Ishikawa (cell line): ENCODE data around the gene SURF6.

ENCODE experiments used
- CEBPB ChIP-seq: IDR thresholded peaks from 2 replicates; pipeline ENCODE4 v1.6.1; 2012
- CREB1 ChIP-seq: IDR thresholded peaks from 2 replicates; pipeline ENCODE4 v1.6.1; 2012; ENCODE audit warnings: low read depth
- EGR1 ChIP-seq: IDR thresholded peaks from 2 replicates; pipeline ENCODE4 v1.6.1; 2012
- EP300 ChIP-seq: IDR thresholded peaks from 2 replicates; pipeline ENCODE4 v1.6.1; 2012; ENCODE audit warnings: borderline replicate concordance
- FOXM1 ChIP-seq: IDR thresholded peaks from 2 replicates; pipeline ENCODE4 v1.6.1; 2012; ENCODE audit warnings: low read depth, borderline replicate concordance
- NFIC ChIP-seq: IDR thresholded peaks from 2 replicates; pipeline ENCODE4 v1.6.1; 2012
- RAD21 ChIP-seq: IDR thresholded peaks from 2 replicates; pipeline ENCODE4 v1.6.1; 2012; ENCODE audit warnings: low read depth
- TAF1 ChIP-seq: IDR thresholded peaks from 2 replicates; pipeline ENCODE4 v1.6.1; 2012; ENCODE audit warnings: low read depth, mild to moderate bottlenecking
- TCF12 ChIP-seq: IDR thresholded peaks from 2 replicates; pipeline ENCODE4 v1.6.1; 2012; ENCODE audit warnings: low read depth
- TEAD4 ChIP-seq: IDR thresholded peaks from 2 replicates; pipeline ENCODE4 v1.6.1; 2012
- USF1 ChIP-seq: IDR thresholded peaks from 2 replicates; pipeline ENCODE4 v1.6.1; 2012
- YY1 ChIP-seq: IDR thresholded peaks from 2 replicates; pipeline ENCODE4 v1.6.1; 2012; ENCODE audit warnings: low read depth
- ZBTB7A ChIP-seq: IDR thresholded peaks from 2 replicates; pipeline ENCODE4 v1.6.1; 2012; ENCODE audit warnings: low read depth
- TF ChIP-seq, protein P1 (sequence below): IDR thresholded peaks from 2 replicates; pipeline ENCODE4 v1.6.1; 2012; ENCODE audit warnings: low read depth, mild to moderate bottlenecking
- TF ChIP-seq, protein P2 (sequence below): IDR thresholded peaks from 2 replicates; pipeline ENCODE4 v1.6.1; 2012

Gene SURF6

DNA sequence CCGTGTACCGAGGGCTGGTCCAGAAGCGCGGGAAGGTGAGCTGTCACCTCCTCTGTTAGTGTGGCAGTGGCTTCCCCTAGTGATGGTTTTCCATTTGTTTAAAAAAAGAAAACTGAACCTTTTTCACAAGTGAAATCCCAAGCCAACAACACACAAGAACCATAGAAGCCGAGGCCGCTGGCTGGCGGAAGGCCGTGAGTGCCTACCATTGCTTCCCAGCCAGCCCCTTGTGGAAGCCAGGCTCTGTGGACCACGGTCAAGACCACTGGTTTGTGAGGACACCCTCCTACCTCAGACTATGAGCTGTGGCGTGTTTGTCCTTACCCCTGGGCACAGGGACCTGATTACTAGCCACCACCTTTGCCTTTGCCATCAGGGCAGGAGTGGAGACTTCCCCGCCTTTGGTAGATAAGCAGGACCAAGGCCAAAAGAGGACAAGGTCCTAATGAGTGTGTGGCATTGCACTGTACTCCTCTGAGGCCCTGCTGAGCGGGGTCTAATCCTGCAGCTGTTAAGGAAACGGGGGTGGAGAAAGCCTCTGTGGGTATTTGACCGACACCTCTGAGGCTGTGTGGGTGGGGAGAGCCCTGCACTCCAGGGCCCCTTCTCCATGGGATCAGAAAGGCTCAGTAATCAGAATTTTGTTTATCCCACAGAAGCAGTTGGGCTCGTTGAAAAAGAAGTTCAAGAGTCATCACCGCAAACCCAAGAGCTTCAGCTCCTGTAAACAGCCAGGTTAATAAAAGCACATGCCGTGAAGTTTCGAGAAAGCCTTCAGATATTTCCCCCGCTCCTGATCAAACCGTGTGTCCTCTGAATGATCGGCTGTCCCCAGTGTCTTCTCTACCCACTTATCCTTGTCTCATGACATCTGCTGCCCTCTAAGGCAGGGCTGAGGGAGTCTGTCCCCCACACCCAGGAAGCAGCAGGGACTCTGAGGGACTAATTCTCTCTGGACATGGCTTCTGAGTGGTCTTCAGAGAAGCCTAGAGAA lies 24.7 kb upstream of the SURF6 start:
- no peak for TF ChIP-seq FOXM1
- no peak for TF ChIP-seq TEAD4
- no peak for TF ChIP-seq ZBTB7A
- no peak for TF ChIP-seq EP300
- no peak for TF ChIP-seq USF1
- no peak for TF ChIP-seq CEBPB
- TF ChIP-seq RAD21, result no peak
- TF ChIP-seq, protein P1, sequence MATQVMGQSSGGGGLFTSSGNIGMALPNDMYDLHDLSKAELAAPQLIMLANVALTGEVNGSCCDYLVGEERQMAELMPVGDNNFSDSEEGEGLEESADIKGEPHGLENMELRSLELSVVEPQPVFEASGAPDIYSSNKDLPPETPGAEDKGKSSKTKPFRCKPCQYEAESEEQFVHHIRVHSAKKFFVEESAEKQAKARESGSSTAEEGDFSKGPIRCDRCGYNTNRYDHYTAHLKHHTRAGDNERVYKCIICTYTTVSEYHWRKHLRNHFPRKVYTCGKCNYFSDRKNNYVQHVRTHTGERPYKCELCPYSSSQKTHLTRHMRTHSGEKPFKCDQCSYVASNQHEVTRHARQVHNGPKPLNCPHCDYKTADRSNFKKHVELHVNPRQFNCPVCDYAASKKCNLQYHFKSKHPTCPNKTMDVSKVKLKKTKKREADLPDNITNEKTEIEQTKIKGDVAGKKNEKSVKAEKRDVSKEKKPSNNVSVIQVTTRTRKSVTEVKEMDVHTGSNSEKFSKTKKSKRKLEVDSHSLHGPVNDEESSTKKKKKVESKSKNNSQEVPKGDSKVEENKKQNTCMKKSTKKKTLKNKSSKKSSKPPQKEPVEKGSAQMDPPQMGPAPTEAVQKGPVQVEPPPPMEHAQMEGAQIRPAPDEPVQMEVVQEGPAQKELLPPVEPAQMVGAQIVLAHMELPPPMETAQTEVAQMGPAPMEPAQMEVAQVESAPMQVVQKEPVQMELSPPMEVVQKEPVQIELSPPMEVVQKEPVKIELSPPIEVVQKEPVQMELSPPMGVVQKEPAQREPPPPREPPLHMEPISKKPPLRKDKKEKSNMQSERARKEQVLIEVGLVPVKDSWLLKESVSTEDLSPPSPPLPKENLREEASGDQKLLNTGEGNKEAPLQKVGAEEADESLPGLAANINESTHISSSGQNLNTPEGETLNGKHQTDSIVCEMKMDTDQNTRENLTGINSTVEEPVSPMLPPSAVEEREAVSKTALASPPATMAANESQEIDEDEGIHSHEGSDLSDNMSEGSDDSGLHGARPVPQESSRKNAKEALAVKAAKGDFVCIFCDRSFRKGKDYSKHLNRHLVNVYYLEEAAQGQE, result no peak
- TF ChIP-seq YY1, result no peak
- TF ChIP-seq, protein P2, sequence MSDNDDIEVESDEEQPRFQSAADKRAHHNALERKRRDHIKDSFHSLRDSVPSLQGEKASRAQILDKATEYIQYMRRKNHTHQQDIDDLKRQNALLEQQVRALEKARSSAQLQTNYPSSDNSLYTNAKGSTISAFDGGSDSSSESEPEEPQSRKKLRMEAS, result no peak
- no peak for TF ChIP-seq CREB1

- TF ChIP-seq RAD21 (peak; percentile 37), CREB1 (no peak), ZBTB7A (no peak), CEBPB (no peak), YY1 (no peak)
- TF ChIP-seq, protein P2, result no peak
Measured at GRCh38 chr9:133359399-133360175, 23.6 kb upstream of the SURF6 start.

GRCh38 chr9:133357656-133358055 lies 21.7 kb upstream of the SURF6 start:
- TF ChIP-seq ZBTB7A (no peak), TEAD4 (no peak), YY1 (no peak), RAD21 (no peak), TCF12 (no peak), NFIC (no peak), EP300 (no peak), CREB1 (no peak), TAF1 (no peak), EGR1 (no peak), FOXM1 (no peak)
- TF ChIP-seq, protein P1, result no peak
- TF ChIP-seq, protein P2, result no peak

DNA sequence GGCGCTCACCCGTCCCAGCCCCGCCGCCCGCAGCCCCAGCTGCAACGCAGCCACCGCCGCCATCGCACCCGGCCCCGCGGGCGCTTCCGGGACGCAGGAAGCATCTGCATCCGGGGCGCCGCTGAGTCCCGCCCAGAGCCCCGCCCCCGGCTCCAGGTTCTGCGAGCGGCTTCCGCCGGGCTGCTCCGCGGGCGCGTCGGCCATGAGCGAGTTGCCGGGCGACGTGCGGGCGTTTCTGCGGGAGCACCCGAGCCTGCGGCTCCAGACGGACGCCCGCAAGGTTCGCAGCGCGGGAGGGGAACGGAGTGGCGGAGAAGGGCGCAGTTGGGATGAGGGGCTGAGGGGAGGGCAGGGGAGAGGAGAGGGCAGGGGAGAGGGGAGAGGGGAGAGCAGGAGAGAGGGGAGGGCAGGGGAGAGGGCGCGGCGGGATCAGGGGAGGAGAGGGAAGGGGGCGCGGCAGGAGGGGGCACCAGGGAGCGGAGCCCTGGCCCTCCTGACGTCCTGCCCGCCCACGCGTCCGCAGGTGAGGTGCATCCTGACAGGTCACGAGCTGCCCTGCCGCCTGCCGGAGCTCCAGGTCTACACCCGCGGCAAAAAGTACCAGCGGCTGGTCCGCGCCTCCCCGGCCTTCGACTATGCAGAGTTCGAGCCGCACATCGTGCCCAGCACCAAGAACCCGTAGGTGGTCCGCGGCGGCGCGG lies 20.6 kb upstream of the SURF6 start, which contains the start of the genes SURF1 and SURF2:
Gene SURF1, minus strand, starts transcription at position 97 of the 701 bp plus-strand sequence. Its CDS starts 34 bp downstream, at position 63.
Gene SURF2, plus strand, starts transcription at position 160 of the 701 bp plus-strand sequence. Its CDS starts 43 bp downstream, at position 203.
- TF ChIP-seq TCF12 (0 out of 2 replicates have a peak, but pooled peaks have one; percentile 23), USF1 (peak; percentile 42; the same call in 1 of the 2 replicates), NFIC (no peak), CEBPB (no peak), RAD21 (peak; percentile 8; the same call in 1 of the 2 replicates), TAF1 (peak; percentile 71), TEAD4 (no peak), EGR1 (peak; percentile 95), YY1 (peak; percentile 90)
- TF ChIP-seq, protein P2, result peak; percentile 42; the same call in 1 of the 2 replicates
